GM13977 (cell line): Measurements from ENCODE around the gene TTLL5.

Source experiments
- DNase-seq: peaks from one replicate; pipeline ENCODE4 v3.0.0; 2012; ENCODE audit warnings: low spot score
- CTCF ChIP-seq: IDR thresholded peaks from 2 replicates; pipeline ENCODE4 v1.5.1; 2012; ENCODE audit warnings: mild to moderate bottlenecking, control low read depth; ENCODE audit not compliant: insufficient read depth; ENCODE audit errors: extremely low read depth, missing control alignments
- in situ Hi-C: fragments of 300-500 bp; cut with MboI; formaldehyde crosslinking; loops from one replicate; pipeline ENCODE4 v1.12.0; 2022; ENCODE audit warnings: low sequenced_read_pairs, low pct_unique_long_range_greater_than_20kb, mixed read lengths, inconsistent platforms; ENCODE audit not compliant: unreplicated experiment

TTLL5 gene

DNA sequence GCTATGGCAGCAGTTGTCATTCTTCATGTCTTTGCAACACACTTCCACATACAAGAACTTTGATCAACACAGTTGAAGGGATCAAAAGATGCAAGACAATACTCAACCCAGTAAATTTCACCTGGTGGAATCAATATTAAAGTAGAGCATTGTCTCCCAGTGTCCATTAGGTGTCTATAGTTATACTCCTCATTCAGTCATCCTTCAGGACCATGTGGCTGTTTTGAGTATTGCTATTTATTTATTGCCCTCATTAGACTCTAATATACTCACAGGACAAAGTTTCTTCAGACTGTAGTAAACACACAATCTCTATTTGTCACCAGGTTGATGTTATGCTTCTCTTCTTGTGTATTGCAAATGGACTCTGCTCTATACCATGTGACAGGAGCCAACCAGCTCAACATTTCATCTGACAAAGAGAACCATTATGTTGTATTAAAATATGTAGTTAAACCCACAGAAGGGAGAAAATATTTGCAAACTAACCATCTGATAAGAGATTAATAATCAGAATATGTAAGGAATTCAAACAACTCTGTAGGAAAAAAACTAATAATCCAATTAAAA lies 174.2 kb downstream of the TTLL5 start:
- TF ChIP-seq CTCF = no peak
- in situ Hi-C loops = no loop called here
- no peak for DNase-seq

- in situ Hi-C loops = no loop called here
- no peak for TF ChIP-seq CTCF
- no peak for DNase-seq
Measured at GRCh38 chr14:75835737-75836136, 174.7 kb downstream of the TTLL5 start.

GRCh38 chr14:75837151-75837787 lies 176.2 kb downstream of the TTLL5 start:
- no peak for DNase-seq
- in situ Hi-C loops = no loop called here
- TF ChIP-seq CTCF = no peak

DNA sequence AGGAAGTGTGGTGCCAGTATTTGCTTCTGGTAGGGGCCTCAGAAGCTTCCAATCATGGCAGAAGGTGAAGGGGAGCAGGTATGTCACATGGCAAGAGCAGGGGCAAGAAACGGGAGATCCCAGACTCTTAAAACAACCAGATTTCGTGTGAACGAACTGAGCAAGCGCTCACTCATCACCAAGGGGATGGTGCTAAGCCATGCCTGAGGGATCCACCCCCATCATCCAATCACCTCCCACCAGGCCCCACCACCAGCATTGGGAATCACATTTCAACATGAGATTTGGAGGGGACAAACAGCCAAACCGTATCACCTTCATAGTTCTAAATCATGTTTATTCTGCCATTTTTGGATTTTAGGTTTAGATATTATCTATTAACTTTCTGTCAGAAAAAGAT lies 179.9 kb downstream of the TTLL5 start:
- no peak for TF ChIP-seq CTCF
- no peak for DNase-seq
- in situ Hi-C loops = no loop called here

DNA sequence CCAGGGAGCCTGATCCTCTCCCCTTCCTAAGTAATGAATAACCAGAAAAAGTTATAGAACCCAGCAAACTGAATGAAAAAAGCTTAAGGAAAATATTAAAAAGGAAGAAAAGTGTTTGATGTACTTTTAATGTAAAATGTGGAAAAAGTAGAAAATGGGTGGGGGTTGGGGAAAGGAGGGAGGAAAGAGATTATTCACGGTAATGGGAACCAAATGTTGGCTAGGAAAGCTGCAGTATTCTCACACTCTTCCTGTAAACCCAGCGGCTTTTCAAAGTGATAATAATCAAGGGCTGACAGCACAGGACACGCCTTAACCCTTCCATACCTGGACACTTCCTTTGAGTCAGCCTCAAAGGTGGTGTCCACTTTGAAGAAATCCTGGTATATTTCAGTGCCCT lies 181.5 kb downstream of the TTLL5 start:
- in situ Hi-C loops = no loop called here

GRCh38 chr14:75844486-75844885 lies 183.4 kb downstream of the TTLL5 start:
- TF ChIP-seq CTCF = no peak
- in situ Hi-C loops = no loop called here
- no peak for DNase-seq

More for the DNA sequence above, 181.5 kb downstream of the TTLL5 start:
- DNase-seq = no peak
- TF ChIP-seq CTCF = no peak
